Measurements from ENCODE around the gene DEFB119.
"Not testable (repeated sequence)": the region's sequence is repeated elsewhere in the genome, so short reads cannot be mapped to it uniquely, and the experiment has no call there.

DEFB119 gene, protein sequence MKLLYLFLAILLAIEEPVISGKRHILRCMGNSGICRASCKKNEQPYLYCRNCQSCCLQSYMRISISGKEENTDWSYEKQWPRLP

DNA sequence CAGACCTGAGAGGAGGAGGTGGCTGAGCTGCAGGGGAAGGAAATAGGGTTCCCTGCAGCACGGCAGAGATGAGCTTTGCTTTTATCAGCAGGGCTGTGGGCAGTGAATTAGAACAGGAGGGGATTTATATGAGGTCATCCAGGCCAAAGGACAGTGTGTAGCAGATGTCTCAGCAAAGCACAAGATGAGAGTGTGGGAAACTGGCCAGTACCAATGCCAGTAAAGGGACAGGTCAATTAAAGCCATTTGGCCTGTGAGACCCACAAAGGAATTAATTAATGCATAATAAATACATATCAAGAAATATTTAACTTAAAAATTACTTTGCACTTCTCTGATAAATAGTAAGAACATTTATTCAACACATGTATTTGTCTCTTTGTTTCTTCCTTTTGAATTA lies at the start of gene DEFB119:
DEFB119 (minus strand) TSS at position 101 of the 400 bp plus-strand sequence. CDS start 107 bp downstream, outside the sequence.
- no peak for DNase-seq

DNA sequence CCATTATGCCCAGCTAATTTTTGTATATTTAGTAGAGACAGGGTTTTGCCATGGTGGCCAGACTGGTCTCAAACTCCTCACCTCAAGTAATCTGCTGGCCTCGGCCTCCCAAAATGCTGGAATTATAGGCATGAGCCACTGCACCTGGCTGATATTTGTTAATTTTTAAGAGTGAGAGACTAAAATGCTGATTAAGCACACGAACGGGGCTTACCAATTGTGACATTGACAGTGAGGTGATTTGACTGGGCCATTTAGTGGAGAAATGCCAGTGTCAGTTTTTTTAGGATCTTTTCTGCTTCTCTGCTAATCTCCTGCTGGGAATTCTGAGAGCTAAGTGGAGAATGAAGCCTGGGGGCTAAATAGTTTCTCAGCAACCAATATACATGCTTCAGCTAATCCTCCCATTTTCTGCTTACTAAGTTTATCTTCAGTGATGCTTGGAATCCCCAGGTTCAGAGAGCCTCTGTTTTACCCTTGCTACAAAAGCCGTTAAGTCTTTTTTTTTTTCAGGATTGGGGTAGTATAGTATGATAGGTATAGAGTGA lies 40.3 kb upstream of the DEFB119 start:
- no peak for DNase-seq

DNA sequence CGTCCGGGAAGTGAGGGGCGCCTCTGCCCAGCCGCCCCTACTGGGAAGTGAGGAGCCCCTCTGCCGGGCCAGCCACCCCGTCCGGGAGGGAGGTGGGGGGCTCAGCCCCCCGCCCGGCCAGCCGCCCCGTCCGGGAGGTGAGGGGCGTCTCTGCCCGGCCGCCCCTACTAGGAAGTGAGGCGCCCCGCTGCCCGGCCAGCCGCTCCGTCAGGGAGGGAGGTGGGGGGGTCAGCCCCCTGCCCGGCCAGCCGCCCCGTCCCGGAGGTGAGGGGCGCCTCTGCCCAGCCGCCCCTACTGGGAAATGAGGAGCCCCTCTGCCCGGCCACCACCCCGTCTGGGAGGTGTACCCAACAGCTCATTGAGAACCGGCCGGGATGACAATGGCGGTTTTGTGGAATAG lies 37.2 kb upstream of the DEFB119 start:
- not testable (repeated sequence) for DNase-seq

DNA sequence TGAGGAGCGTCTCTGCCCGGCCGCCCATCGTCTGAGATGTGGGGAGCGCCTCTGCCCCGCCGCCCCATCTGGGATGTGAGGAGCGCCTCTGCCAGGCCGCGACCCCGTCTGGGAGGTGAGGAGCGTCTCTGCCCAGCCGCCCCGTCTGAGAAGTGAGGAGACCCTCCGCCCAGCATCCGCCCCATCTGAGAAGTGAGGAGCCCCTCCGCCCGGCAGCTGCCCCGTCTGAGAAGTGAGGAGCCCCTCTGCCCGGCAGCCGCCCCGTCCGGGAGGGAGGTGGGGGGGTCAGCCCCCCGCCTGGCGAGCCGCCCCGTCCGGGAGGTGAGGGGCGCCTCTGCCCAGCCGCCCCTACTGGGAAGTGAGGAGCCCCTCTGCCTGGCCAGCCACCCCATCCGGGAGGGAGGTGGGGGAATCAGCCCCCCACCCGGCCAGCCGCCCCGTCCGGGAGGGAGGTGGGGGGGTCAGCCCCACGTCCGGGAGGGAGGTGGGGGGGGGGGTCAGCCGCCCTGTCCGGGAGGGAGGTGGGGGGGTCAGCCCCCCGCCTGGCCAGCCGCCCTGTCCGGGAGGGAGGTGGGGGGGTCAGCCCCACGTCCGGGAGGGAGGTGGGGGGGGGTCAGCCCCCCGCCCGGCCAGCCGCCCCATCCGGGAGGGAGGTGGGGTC lies 36.6 kb upstream of the DEFB119 start:
- DNase-seq, result not testable (repeated sequence)

DNA sequence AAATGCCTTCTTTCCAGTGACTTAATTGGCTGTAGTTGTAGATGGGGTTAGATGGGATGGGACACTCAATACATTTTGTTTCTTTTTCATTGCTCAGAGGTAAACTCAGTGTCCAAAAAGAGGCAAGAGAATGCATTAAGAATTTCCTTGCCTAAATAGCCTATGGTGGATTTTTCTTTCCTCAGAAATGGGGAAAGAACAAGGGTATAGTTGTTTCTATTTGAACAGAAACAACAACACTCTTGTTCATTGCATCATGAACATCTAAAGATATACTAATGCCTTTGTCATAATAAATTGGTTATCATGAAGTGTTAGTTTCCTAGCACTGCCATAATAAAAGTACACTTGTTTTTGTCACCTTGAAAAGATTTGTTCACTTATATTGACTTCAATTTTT lies 35.4 kb upstream of the DEFB119 start:
- no peak for DNase-seq

DNA sequence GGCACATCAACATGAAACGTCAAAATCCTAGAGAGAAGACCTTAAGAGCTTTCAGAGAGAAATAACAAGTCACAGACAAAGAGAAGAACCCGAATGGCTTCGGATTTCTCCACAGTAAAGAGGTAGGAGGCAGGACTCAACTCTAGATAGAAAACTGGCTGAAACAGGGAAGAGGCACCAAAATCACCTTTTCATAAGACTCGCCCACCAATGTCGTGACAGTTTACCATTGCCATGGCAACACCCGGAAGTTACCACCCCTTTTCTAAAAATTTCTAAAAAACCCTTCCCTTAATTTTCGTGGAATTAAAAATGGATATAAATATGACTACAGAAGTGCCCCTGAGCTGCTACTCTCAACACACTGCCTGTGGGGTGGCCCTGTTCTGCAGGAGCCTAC lies 27.9 kb upstream of the DEFB119 start:
- no peak for DNase-seq

DNA sequence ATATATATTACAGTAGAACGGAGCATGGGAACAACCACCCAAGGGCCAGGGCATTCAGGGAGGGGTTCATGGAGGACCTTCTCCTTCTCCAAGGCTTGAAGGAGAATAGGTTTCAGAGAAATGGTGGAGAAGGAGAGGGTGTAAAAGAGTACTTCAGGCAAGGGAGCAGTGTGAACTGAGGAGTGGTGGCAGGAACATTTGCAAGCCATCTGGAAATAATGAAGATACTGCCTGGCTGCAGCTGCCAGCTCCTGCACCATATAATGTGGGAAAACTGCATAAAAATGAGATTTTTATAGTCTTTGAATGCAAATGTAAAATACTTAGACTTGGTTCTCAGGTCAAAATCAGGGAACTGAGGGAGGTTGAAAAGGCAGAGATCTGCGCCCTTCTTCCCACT lies 25.3 kb upstream of the DEFB119 start:
- no peak for DNase-seq

DNA sequence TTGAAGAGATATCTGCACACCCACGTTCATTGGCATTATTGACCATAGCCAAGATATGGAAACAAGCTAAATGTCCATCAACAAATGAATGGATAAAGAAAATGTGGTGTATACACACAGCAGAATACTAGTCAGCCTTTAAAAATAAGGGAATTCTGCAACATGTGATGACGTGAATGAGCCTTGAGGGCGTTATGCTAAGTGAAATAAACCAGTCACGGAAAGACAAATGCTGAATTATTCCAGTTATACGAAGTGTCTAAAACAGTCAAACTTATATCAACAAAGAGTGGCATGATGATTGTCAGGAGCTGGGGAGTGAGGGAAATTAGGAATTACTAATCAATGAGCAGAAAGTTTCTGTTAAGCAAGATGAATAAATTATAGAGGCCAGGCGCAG lies 24.0 kb upstream of the DEFB119 start:
- DNase-seq, result no peak

DNA sequence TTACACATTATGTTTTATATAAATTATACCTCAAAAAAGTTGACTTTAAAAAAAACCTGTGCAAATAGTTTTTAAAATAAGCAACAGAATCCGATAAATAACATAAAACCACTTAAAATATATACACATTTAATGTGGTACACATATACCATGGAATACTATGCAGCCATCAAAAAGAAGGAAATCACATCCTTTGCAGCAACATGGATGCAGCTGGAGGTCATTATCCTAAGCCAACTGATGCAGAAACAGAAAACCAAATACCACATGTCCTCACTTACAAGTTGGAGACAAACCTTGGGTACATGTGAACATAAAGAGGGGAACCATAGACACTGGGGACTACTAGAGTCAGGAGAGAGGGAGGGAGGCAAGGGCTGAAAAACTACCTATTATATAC lies 19.6 kb upstream of the DEFB119 start:
- no peak for DNase-seq

DNA sequence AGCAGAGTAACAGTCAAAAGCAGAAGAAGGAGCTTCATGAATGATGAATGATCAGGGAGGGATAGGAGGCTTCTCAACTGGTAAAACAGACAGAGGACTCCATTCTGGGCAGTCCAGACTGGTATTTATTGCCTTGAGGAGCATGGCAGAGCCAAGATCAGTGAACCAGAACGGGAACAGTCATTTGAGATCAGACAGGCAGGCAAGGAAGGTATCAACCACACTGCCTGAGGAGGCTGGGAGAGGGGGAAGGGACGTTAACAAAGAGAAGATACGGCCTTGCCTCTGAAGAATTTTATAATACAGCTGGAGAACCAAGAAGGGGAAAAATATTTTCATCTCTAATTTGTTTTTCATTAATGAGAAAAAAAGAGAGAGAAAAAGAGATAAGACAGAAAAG lies 15.7 kb upstream of the DEFB119 start, which contains the start of gene DEFB121:
DEFB121 (minus strand) TSS at position 101 of the 400 bp plus-strand sequence; CDS start at position 38, 63 bp downstream.
- no peak for DNase-seq

DNA sequence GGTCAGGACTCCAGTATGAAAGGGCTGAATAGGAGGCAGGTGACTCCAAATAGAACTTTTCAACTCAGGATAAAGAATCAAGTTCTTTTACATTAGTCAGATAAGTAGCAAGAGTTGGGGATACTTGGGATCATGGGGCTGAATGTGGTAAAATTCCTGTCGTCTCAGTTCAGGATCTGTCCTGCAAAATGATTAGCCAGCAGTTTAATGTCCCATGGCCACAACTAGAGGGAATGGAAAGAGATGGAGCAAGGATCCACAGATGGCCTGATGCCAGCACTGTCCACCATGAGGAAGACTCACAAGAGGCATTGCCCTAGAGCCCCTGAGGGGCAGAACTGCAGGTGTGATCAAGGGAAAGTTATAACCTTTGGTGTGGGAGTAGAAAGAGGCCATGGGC lies 13.5 kb upstream of the DEFB119 start:
- DNase-seq, result no peak

DNA sequence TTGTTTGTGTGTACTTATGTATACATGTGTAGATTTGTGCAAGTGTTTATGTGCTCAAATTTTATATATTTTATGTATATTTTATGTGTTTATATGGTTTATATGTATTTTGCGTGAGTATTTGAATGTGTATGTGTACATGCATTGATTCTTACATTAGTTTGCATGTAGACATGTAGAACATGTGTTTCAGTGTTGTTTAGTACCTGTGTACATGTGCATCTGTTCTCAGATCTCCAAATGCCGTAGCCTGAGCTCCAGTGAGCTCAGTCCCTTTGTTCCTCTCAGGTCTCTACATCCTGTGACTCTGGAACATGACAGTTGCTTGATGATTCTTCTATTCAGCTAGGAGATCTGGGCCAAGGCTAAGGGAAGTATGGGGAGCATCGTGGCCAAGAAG lies 4.5 kb upstream of the DEFB119 start:
- no peak for DNase-seq

DNA sequence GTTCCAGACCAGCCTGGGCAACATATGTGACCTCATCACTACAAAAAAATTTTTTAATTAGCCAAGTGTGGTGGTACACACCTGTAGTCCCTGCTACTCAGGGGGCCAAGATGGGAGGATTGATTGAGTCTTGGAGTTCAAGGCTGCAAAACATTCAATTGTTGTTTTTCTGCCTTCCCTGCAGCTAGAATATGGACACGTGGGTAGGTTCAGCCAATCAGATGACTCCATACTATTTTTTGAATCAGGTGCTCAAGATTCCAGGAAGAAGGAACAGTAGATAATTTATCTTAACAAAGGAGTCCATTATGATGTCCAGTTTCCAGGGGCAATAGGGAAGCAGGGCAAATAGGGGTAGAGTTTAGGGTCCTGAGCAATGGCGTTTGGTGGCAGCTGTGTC lies 2.4 kb upstream of the DEFB119 start:
- no peak for DNase-seq

DNA sequence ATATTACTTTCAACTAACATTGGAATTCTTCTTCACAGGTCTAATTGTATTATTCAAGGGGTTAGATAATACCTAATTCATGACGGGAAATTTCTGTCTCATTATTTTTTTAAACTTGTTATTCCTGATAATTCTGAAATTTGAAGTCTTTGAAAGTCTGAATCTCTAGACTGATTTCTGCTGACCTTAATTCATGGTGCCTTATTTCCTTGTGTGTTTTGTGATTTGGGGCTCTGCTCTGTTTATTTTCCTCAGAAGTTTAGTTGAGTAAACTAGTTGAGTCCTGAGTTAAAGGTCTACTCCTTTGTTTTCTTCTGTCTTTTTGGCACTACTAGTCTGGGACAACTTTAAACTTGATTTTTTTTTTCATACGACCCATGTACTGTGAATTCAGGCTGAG lies 16.0 kb downstream of the DEFB119 start:
- no peak for DNase-seq

DNA sequence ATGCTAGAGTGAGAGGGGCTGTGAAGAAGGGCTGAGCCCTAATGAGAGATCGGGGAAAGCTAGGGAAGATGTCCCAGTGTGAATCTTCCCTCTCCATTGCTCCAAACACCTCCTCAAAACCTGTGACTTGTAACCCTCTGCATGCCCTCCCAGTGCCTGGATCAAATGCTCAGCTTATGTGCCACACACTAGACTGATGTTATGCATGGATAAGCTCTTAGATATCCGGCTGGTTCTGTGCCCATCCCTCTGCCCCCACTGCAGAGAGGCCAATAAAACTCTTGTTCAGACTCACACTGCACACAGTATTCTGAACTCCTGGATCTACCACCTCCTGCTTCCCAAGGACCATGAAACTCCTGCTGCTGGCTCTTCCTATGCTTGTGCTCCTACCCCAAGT lies 22.1 kb downstream of the DEFB119 start, which contains the start of gene DEFB118:
DEFB118 (plus strand) TSS at position 301 of the 400 bp plus-strand sequence; CDS start at position 351, 50 bp downstream.
- DNase-seq, result no peak

DNA sequence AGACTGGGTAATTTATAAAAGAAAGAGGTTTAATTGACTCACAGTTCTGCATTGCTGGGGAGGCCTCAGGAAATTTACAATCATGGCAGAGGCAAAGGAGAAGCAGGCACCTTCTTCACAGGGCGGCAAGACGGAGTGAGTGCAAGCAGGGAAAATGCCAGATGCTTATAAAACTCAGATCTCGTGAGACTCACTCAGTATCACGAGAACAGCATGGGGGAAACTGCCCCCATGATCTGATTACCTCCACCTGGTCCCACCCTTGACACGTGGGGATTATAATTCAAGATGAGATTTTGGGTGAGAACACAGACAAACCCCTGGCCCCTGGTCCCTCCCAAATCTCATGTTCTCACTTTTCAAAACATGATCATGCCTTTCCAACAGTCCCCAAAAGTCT lies 26.1 kb downstream of the DEFB119 start:
- not testable (repeated sequence) for DNase-seq

DNA sequence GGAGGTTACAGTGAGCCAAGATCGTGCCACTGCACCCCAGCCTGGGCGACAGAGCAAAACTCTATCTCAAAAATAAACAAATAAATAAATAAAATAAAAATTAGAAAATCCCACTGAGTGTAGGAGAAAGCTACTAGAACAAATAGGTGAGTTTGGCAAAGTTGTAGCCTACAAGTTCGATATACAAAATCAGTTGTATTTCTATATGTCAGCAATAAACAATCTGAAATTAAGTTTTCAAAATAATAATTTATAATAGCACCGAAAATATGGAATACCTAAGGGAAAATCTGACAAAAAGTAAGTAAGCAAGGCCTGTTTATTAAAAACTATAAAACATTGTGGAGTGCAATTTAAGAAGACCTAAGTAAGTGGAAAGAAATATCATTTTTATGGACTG lies 27.1 kb downstream of the DEFB119 start:
- no peak for DNase-seq

DNA sequence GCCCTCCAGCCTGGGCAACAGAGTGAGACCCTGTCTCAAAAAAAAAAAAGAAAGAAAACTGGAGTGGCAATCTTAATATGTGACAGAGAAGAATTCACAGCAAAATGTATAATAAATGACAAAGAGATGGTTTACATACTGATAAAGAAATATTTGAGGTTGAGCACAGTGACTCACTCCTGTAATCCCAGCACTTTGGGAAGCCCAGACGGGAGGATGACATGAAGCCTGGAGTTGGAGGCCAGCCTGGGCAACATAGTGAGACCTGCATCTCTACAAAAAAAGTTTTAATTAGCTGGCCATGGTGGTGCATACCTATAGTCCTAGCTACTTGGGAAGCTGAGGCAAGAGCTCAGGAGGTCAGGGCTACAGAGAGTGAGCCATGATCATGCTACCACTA lies 34.4 kb downstream of the DEFB119 start:
- no peak for DNase-seq

DNA sequence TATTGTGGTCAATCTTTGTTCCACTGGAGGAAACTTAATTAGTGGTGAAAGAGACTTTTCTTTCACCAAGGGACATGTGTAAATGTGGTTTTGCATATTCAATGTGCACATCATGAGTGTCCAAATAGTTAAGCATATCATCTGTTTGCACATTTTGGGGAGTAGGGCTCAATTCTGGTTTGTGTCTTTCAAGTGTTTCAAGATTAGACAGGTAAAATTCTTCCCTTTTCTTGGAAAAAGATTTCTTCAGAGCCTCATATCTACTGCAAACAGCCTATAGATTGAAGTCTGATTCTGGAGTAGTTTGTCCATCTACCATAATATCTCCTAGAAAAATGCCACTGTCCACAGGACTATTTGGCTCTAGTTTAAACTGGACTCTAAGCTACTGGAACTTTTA lies 48.9 kb downstream of the DEFB119 start:
- no peak for DNase-seq

DNA sequence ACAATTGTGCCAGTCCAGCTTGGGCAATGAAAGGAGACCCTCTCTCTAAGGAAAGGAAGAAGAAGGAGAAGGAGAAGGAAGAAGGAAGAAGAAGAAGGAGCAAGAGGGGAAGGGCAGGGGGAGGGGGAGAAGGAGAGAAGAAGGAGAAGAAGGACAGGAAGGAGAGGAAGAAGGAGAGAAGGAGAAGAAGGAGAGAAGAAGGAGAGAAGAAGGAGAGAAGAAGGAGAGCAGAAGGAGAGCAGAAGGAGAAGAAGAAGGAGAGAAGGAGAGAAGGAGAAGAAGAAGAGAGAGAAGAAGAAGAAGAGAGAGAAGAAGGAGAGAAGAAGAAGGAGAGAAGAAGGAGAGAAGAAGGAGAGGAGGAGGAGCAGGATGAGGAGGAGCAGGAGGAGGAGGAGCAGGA lies 59.5 kb downstream of the DEFB119 start:
- DNase-seq, result no peak
